K562 (cell line): ENCODE results near the gene MBP. TPM values are rescaled to one million over a fixed set of nuclear protein-coding genes. Genes with fewer than 3 reads are reported as not detected.

Experiments
- ATAC-seq: fragments of 200-7000 bp; cut with Tn5 transposase; 3 replicates; pipeline ENCODE4 v1.9.1; 2020; ENCODE audit warnings: moderate library complexity
- BruUV-seq: library from RNA; stranded (reverse); fragments of 400-500 nt; replicated peaks from 2 replicates; lab custom pipeline; 2021; lab: Mats Ljungman, UMichigan
- CTCF ChIA-PET: fragments of 300-600 bp; formaldehyde crosslinking; extraction: SDS; loops from one replicate; lab custom pipeline; 2021; ENCODE audit warnings: low intra/inter-chr PET ratio; lab: Yijun Ruan, JAX
- POLR2A ChIA-PET: fragments of 300-600, 350-650 bp; sonication (Branson Sonifier 250); formaldehyde crosslinking; extraction: SDS; loops from one replicate; lab custom pipeline; 2021; ENCODE audit warnings: antibody characterized with exemption, inconsistent platforms; lab: Yijun Ruan, JAX
- DNase-seq, 4 experiments: peaks; one replicate each; pipeline versions ENCODE4 v3.0.0 to v3.0.0-alpha.2; 2011 to 2018; ENCODE audit warnings: low spot score in 3 of 4, mixed read lengths in 3 of 4; ENCODE audit errors: extremely low read depth in 1 of 4
- FAIRE-seq: peaks from 2 replicates; lab custom pipeline; 2011; peaks lifted over from hg19 to GRCh38; lab: Jason Lieb, UNC
- H2AFZ ChIP-seq: 2 replicates; pipeline ENCODE4 v1.6.0; 2011; ENCODE audit warnings: low read depth, low read length, control low read depth, inconsistent platforms
- H3K27ac ChIP-seq: fragments of 200-600 bp; 3 replicates; pipeline ENCODE4 v1.8.0; 2011; ENCODE audit warnings: low read depth, mild to moderate bottlenecking, control low read depth, inconsistent platforms, low read length, moderate library complexity, mixed read lengths; ENCODE audit errors: extremely low read depth
- H3K27me3 ChIP-seq, 2 experiments: fragments of 300-600 bp in 1 of 2; 2 replicates in 1 of 2; 3 replicates in 1 of 2; pipeline versions ENCODE4 v1.6.0 to v1.8.0; 2011; ENCODE audit warnings: inconsistent platforms in 2 of 2, low read length in 2 of 2, mild to moderate bottlenecking in 1 of 2, mixed read lengths in 1 of 2, moderate library complexity in 1 of 2; ENCODE audit not compliant: control insufficient read depth in 2 of 2, insufficient read depth in 2 of 2
- H3K36me3 ChIP-seq: fragments of 300-600 bp; 3 replicates; pipeline ENCODE4 v1.8.0; 2011; ENCODE audit warnings: mild to moderate bottlenecking, low read length, inconsistent platforms; ENCODE audit not compliant: control insufficient read depth, insufficient read depth
- H3K4me1 ChIP-seq, 2 experiments: fragments of 200-600 bp in 1 of 2; replicated peaks in 1 of 2; 2 replicates in 1 of 2; 3 replicates in 1 of 2; pipeline versions ENCODE4 v1.5.1 to v1.8.0; 2011; ENCODE audit warnings: inconsistent platforms in 2 of 2, low read length in 2 of 2, mild to moderate bottlenecking in 1 of 2, mixed read lengths in 1 of 2, moderate library complexity in 1 of 2; ENCODE audit not compliant: control insufficient read depth in 2 of 2, insufficient read depth in 2 of 2
- H3K4me2 ChIP-seq: 2 replicates; pipeline ENCODE4 v1.6.1; 2011; ENCODE audit warnings: low read length, control low read depth, inconsistent platforms, mixed read lengths; ENCODE audit not compliant: insufficient read depth
- H3K4me3 ChIP-seq: fragments of 200-600 bp; sonication (generic), shearing (Covaris generic); 2 replicates; pipeline ENCODE4 v1.5.1; 2016; ENCODE audit warnings: control low read depth, inconsistent platforms
- H3K79me2 ChIP-seq: fragments of 200-600 bp; 3 replicates; pipeline ENCODE4 v1.8.0; 2011; ENCODE audit warnings: low read length, inconsistent platforms; ENCODE audit not compliant: control insufficient read depth, insufficient read depth
- H3K9ac ChIP-seq, 2 experiments: 2 replicates each; pipeline versions ENCODE4 v1.6.0 to v1.6.1; 2011; ENCODE audit warnings: low read depth in 2 of 2, low read length in 2 of 2, control low read depth in 1 of 2, inconsistent platforms in 1 of 2, mild to moderate bottlenecking in 1 of 2, mixed read lengths in 1 of 2; ENCODE audit not compliant: insufficient read depth in 1 of 2
- H3K9me1 ChIP-seq: one replicate; pipeline ENCODE4 v1.6.0; 2011; ENCODE audit warnings: inconsistent platforms, mild to moderate bottlenecking, low read length, moderate library complexity; ENCODE audit not compliant: control insufficient read depth, insufficient read depth
- H3K9me3 ChIP-seq: replicated peaks from 2 replicates; pipeline ENCODE4 v1.5.1; 2011; ENCODE audit warnings: low read depth, low read length, inconsistent platforms; ENCODE audit not compliant: control insufficient read depth, insufficient read depth
- H4K20me1 ChIP-seq: replicated peaks from 2 replicates; pipeline ENCODE4 v1.6.1; 2011; ENCODE audit warnings: low read length, inconsistent platforms, mixed read lengths; ENCODE audit not compliant: control insufficient read depth, insufficient read depth
- BHLHE40 ChIP-seq: IDR thresholded peaks from 2 replicates; pipeline ENCODE4 v1.6.1; 2011; ENCODE audit warnings: low read length, improper control_type of control experiment
- GABPB2 ChIP-seq: fragments of 250-450 bp; sonication (Bioruptor Pico); conservative IDR thresholded peaks from 2 replicates; pipeline ENCODE4 v1.5.1; 2021; ENCODE audit warnings: mild to moderate bottlenecking
- MCM7 ChIP-seq, 2 experiments: fragments of 450-650 bp; IDR thresholded peaks; 2 replicates each; pipeline ENCODE4 v1.6.1; 2016 to 2018
- MED1 ChIP-seq: sonication (generic); formaldehyde crosslinking; IDR thresholded peaks from 2 replicates; pipeline ENCODE4 v1.8.1; 2023; ENCODE audit warnings: missing genetic modification reagents, borderline replicate concordance
- PRMT5 ChIP-seq: sonication (generic); formaldehyde crosslinking; IDR thresholded peaks from 2 replicates; pipeline ENCODE4 v1.5.0; 2020; ENCODE audit warnings: missing genetic modification reagents
- PTRF ChIP-seq: fragments of 450-650 bp; IDR thresholded peaks from 2 replicates; pipeline ENCODE4 v1.6.1; 2016; ENCODE audit warnings: mild to moderate bottlenecking, missing genetic modification characterization, missing compliant biosample characterization
- ZNF134 ChIP-seq: fragments of 250-450 bp; sonication (Bioruptor Pico); conservative IDR thresholded peaks from 2 replicates; pipeline ENCODE4 v1.4.0; 2020
- ZNF707 ChIP-seq: fragments of 250-450 bp; sonication (Bioruptor Pico); conservative IDR thresholded peaks from 2 replicates; pipeline ENCODE4 v1.8.0; 2022; ENCODE audit warnings: inconsistent platforms, mild to moderate bottlenecking, moderate library complexity
- WGBS: fragments of 100-300 bp; shearing (Covaris generic); methylation state at CpG from one replicate; pipeline ENCODE4 v1.1.6; 2016; ENCODE audit warnings: low coverage, mixed read lengths; ENCODE audit not compliant: insufficient coverage; ENCODE audit errors: missing lambda C conversion rate; 5-methylcytosine and 5-hydroxymethylcytosine counted together
- in situ Hi-C: fragments of 300-500 bp; cut with MboI; formaldehyde crosslinking; loops from 4 replicates; pipeline ENCODE4 v1.15.0; 2018; ENCODE audit warnings: inconsistent platforms, mixed read lengths
- intact Hi-C: fragments of 100-400 bp; cut with micrococcal nuclease; formaldehyde crosslinking; loops from 2 replicates; pipeline ENCODE4 v1.14.2; 2022
- polyA plus RNA-seq, 8 experiments: library from polyadenylated mRNA; depleted of rRNA in 4 of 8; stranded (reverse) in 5 of 8; unstranded in 3 of 8; fragments of >200 nt; fragmentation: Nextera tagmentation in 2 of 8; fragmentation: Illumina TruSeq in 1 of 8; extraction: Ambion mirVana in 2 of 8; extraction: Trizol in 1 of 8; gene quantifications; 2 replicates each; pipeline versions ENCODE4 v1.2.1 to v1.2.3, GENCODE V29; 2011 to 2014; ENCODE audit warnings: inconsistent platforms in 1 of 8, missing spikeins in 1 of 8
- total RNA-seq, 7 experiments: library from RNA; depleted of rRNA in 6 of 7; stranded (reverse); fragments of >200 nt in 6 of 7; fragmentation: Illumina TruSeq in 2 of 7; extraction: Trizol in 2 of 7; gene quantifications; 2 replicates each; pipeline versions ENCODE4 v1.2.1 to v1.2.3, GENCODE V29; 2011 to 2021; ENCODE audit warnings: low replicate concordance in 1 of 7
- TF ChIP-seq, protein P1 (sequence below): IDR thresholded peaks from 3 replicates; pipeline ENCODE4 v1.6.1; 2011; ENCODE audit warnings: borderline replicate concordance, mild to moderate bottlenecking, moderate library complexity; ENCODE audit not compliant: insufficient read length; ENCODE audit errors: extremely low read depth

Gene MBP
- total and polyA plus RNA-seq, 9 of the 15 experiments (the other 6 are each of a cell fraction or from before 2014, with no cell fraction given), result 0.09 TPM; not detected in 8

DNA sequence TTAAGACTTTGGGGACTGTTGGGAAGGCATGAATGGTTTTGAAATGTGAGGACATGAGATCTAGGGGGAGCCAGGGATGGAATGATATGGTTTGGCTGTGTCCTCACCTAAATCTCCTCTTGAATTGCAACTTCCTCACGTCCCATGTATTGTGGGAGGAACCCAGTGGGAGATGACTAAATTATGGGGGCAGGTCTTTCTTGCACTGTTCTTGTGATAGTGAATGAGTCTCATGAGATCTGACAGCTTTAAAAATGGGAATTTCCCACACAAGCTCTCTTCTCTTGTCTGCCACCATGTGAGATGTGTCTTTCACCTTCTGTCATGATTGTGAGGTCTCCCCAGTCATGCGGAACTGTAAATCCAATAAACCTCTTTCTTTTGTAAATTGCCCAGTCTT lies 11.5 kb upstream of the MBP start:
- no peaks in the 10 kb centered on the region for H3K4me1 ChIP-seq
- no peaks in the 10 kb centered on the region for H3K9me1 ChIP-seq
- no peaks in the 10 kb centered on the region for H3K27me3 ChIP-seq
- H3K79me2 ChIP-seq, result no peaks in the 10 kb centered on the region
- no peak overlapping the region for H3K27ac ChIP-seq
- no peak overlapping the region for H3K4me3 ChIP-seq
- FAIRE-seq, result no peak
- ChIA-PET POLR2A (no interaction called here), CTCF (no interaction called here)
- no TSS peak for BruUV-seq
- in situ Hi-C loops (no loop called here), intact Hi-C loops (no loop called here)
- no peak for DNase-seq
- no peak overlapping the region for H3K4me2 ChIP-seq
- WGBS, result 0% methylated on average over 1 of the region's 2 CpGs
- H3K9ac ChIP-seq, result no peak overlapping the region
- no peaks in the 10 kb centered on the region for H4K20me1 ChIP-seq
- no peak overlapping the region for H2AFZ ChIP-seq
- ATAC-seq, result no peak
- TF ChIP-seq MED1 (CRISPR knock-in tag) (no peak), BHLHE40 (no peak), PRMT5 (CRISPR knock-in tag) (no peak), ZNF707 (CRISPR knock-in tag) (no peak), ZNF134 (CRISPR knock-in tag) (no peak), GABPB2 (CRISPR knock-in tag) (no peak), MCM7 (IDR thresholded peaks at IDR 0.05) (no peak), PTRF (no peak)
- TF ChIP-seq, protein P1, sequence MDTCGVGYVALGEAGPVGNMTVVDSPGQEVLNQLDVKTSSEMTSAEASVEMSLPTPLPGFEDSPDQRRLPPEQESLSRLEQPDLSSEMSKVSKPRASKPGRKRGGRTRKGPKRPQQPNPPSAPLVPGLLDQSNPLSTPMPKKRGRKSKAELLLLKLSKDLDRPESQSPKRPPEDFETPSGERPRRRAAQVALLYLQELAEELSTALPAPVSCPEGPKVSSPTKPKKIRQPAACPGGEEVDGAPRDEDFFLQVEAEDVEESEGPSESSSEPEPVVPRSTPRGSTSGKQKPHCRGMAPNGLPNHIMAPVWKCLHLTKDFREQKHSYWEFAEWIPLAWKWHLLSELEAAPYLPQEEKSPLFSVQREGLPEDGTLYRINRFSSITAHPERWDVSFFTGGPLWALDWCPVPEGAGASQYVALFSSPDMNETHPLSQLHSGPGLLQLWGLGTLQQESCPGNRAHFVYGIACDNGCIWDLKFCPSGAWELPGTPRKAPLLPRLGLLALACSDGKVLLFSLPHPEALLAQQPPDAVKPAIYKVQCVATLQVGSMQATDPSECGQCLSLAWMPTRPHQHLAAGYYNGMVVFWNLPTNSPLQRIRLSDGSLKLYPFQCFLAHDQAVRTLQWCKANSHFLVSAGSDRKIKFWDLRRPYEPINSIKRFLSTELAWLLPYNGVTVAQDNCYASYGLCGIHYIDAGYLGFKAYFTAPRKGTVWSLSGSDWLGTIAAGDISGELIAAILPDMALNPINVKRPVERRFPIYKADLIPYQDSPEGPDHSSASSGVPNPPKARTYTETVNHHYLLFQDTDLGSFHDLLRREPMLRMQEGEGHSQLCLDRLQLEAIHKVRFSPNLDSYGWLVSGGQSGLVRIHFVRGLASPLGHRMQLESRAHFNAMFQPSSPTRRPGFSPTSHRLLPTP, result no peak
- no peaks in the 10 kb centered on the region for H3K9me3 ChIP-seq
- H3K36me3 ChIP-seq, result no peaks in the 10 kb centered on the region
